MM.1S (cell line): ENCODE measurements around the gene SEPTIN1.

ENCODE experiments used
- DNase-seq: peaks from one replicate; pipeline ENCODE4 v3.0.0-alpha.2; 2015
- H2AFZ ChIP-seq: fragments of 300-600 bp; sonication (generic); 2 replicates; pipeline ENCODE4 v1.6.0; 2016; ENCODE audit warnings: antibody characterized with exemption, low read length
- H3F3A ChIP-seq: fragments of 300-600 bp; sonication (generic); 2 replicates; pipeline ENCODE4 v1.6.1; 2016; ENCODE audit warnings: mild to moderate bottlenecking, antibody characterized with exemption, low read length, moderate library complexity, mixed read lengths; ENCODE audit not compliant: insufficient read depth
- H3K27ac ChIP-seq: fragments of 300-600 bp; sonication (generic); 2 replicates; pipeline ENCODE4 v1.5.1; 2016; ENCODE audit warnings: mild to moderate bottlenecking, low read length
- H3K27me3 ChIP-seq: fragments of 300-600 bp; sonication (generic); replicated peaks from 2 replicates; pipeline ENCODE4 v1.6.0; 2016; ENCODE audit warnings: low read length; ENCODE audit not compliant: insufficient read depth
- H3K36me3 ChIP-seq: fragments of 300-600 bp; sonication (generic); replicated peaks from 2 replicates; pipeline ENCODE4 v1.6.1; 2016; ENCODE audit warnings: mild to moderate bottlenecking, low read length, mixed read lengths; ENCODE audit not compliant: insufficient read depth
- H3K4me1 ChIP-seq: fragments of 300-600 bp; sonication (generic); 2 replicates; pipeline ENCODE4 v1.6.1; 2016; ENCODE audit warnings: low read length, mixed read lengths
- H3K4me2 ChIP-seq: fragments of 300-600 bp; sonication (generic); 2 replicates; pipeline ENCODE4 v1.6.0; 2016; ENCODE audit warnings: low read depth, low read length
- H3K4me3 ChIP-seq: fragments of 300-600 bp; sonication (generic); 2 replicates; pipeline ENCODE4 v1.5.1; 2016; ENCODE audit warnings: low read length, mixed read lengths
- H3K79me2 ChIP-seq: fragments of 300-600 bp; sonication (generic); 2 replicates; pipeline ENCODE4 v1.6.1; 2016; ENCODE audit warnings: mixed run types, low read length, mixed read lengths
- H3K9ac ChIP-seq: fragments of 300-600 bp; sonication (generic); 2 replicates; pipeline ENCODE4 v1.6.1; 2016; ENCODE audit warnings: low read length, mixed read lengths
- H3K9me2 ChIP-seq: fragments of 300-600 bp; sonication (generic); replicated peaks from 2 replicates; pipeline ENCODE4 v1.6.1; 2016; ENCODE audit warnings: mild to moderate bottlenecking, low read length, mixed read lengths; ENCODE audit not compliant: insufficient read depth
- H3K9me3 ChIP-seq: fragments of 300-600 bp; sonication (generic); replicated peaks from 2 replicates; pipeline ENCODE4 v1.6.1; 2016; ENCODE audit warnings: mild to moderate bottlenecking, low read length, mixed read lengths; ENCODE audit not compliant: insufficient read depth
- H4K20me1 ChIP-seq: fragments of 300-600 bp; sonication (generic); 2 replicates; pipeline ENCODE4 v1.6.1; 2016; ENCODE audit warnings: mild to moderate bottlenecking, low read length, moderate library complexity, mixed read lengths; ENCODE audit not compliant: insufficient read depth
- CTCF ChIP-seq: fragments of 300-600 bp; sonication (generic); IDR thresholded peaks from 2 replicates; pipeline ENCODE4 v1.5.1; 2016; ENCODE audit warnings: antibody characterized with exemption, low read length, mixed read lengths
- EZH2 ChIP-seq: fragments of 300-600 bp; sonication (generic); optimal IDR thresholded peaks from 2 replicates; pipeline ENCODE3; 2017; ENCODE audit warnings: low read depth, mild to moderate bottlenecking, antibody characterized with exemption, low read length, mixed read lengths
- EZH2phosphoT487 ChIP-seq: fragments of 300-600 bp; sonication (generic); IDR thresholded peaks from 2 replicates; pipeline ENCODE4 v1.6.1; 2018; ENCODE audit warnings: antibody characterized with exemption, low read length

The SEPTIN1 gene

DNA sequence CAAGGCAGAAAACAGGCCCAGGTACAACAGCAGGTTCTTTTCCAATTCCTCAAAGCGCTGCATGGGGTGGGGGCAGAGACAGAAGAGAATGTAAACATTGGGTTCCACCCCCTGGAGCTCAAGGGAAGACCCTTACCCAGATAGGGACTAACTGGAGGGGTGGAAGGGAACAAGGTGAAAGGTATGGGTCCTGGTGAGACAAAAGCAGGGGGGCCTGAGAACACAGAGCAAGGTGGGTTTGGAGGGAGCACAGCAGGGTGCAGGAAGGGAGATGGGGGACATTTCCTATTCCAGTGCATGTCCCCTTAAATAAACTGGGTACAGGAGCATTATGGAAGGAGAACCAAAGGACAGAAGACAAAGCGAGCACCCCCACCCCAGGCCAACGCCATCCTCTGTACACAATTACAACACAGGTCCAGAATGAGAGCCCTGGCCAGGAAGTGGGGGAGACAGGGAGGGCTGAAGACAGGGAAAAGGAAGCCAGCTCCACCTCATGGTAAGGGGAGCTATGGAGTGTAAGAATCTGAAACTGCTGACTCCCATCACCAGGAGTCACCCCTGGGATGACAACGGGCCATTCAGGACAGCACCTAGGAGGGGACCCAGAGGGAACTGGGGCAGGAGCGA is 25.2 kb downstream of the SEPTIN1 start:
- no peaks in the 10 kb centered on the region for H3K27me3 ChIP-seq
- no peaks in the 10 kb centered on the region for H4K20me1 ChIP-seq
- peaks cover 16% of the 10 kb centered on the region for H3K4me1 ChIP-seq
- no peak overlapping the region for H3K4me3 ChIP-seq
- peaks cover 62% of the 10 kb centered on the region for H3K79me2 ChIP-seq
- TF ChIP-seq EZH2 (no peak), CTCF (no peak), EZH2phosphoT487 (no peak)
- H3K36me3 ChIP-seq: peaks cover under 1% of the 10 kb centered on the region; the same call in 1 of the 2 replicates
- peaks cover 9% of the 10 kb centered on the region for H3F3A ChIP-seq
- H3K9me3 ChIP-seq: no peaks in the 10 kb centered on the region
- no peak overlapping the region for H3K27ac ChIP-seq
- no peak overlapping the region for H3K9ac ChIP-seq
- no peaks in the 10 kb centered on the region for H3K9me2 ChIP-seq
- no peak for DNase-seq
- H3K4me2 ChIP-seq: no peak overlapping the region
- no peak overlapping the region for H2AFZ ChIP-seq

DNA sequence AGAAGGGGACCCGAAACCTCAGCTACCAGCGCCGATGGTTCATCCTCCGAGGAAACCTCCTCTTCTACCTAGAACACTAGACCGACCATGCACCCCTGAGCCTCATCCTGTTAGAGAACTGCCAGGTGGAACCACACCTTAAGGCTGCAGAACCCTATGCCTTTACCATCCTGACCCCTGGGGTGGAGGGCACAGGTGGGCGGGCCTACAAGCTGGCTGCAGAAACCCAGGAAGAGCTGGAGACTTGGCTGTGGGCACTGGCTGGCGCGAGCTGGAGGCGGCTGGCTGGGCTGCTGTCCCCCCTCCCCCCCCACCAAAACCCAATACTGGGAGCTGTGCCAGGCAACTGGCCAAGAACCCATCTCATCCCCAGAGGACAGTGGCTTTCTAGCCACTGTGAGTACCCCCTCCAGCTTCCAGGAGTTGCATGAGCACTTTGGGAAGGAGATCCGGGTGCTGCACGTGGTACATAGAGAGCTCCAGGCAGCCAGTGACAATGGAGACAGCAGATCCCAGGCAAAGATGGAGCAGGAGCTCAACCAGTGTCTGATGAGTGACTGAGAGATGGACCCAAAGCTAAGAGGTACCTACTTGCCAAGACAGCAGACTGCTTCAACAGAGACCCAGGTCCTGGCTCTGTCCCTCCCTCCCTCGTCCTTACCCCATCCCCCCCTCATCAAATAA is 25.8 kb downstream of the SEPTIN1 start:
- Histone ChIP-seq H3K36me3 (peaks cover 2% of the 10 kb centered on the region; the same call in 1 of the 2 replicates), H3K79me2 (peaks cover 65% of the 10 kb centered on the region), H2AFZ (no peak overlapping the region), H3K4me1 (peaks cover 16% of the 10 kb centered on the region), H3K9me3 (no peaks in the 10 kb centered on the region), H4K20me1 (no peaks in the 10 kb centered on the region), H3K9ac (no peak overlapping the region; the same call in 1 of the 2 replicates), H3K27ac (peak overlapping the region; percentile 64; the same call in 1 of the 2 replicates), H3K4me2 (peak overlapping the region; percentile 97; the same call in 1 of the 2 replicates), H3F3A (peaks cover 9% of the 10 kb centered on the region), H3K27me3 (no peaks in the 10 kb centered on the region), H3K9me2 (no peaks in the 10 kb centered on the region), H3K4me3 (no peak overlapping the region)
- no peak for TF ChIP-seq EZH2
- TF ChIP-seq CTCF: no peak
- TF ChIP-seq EZH2phosphoT487: no peak
- DNase-seq: no peak

DNA sequence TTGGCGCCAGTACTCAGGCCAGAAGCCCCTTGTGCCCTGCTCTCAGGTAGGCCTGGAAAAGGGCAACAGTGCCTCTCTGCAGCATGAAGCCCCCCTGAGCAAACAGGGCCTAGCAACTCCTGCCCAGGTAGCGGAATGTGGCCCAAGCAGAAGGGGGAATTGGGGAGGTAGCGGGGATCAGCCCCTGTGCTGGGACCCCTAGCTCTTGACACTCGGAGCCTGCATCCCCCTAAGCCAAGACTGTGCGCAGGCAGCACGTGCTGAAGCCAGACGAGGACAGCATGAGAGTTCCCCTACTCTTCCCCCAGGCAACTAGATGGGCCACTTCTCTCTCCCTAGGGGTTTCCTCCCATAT is 26.4 kb downstream of the SEPTIN1 start:
- no peaks in the 10 kb centered on the region for H3K9me3 ChIP-seq
- no peaks in the 10 kb centered on the region for H3K27me3 ChIP-seq
- no peak for DNase-seq
- no peaks in the 10 kb centered on the region for H4K20me1 ChIP-seq
- peak overlapping the region; percentile 83; the same call in 1 of the 2 replicates for H2AFZ ChIP-seq
- H3K79me2 ChIP-seq: peaks cover 61% of the 10 kb centered on the region
- peak overlapping the region; percentile 87 for H3K4me3 ChIP-seq
- H3K9me2 ChIP-seq: no peaks in the 10 kb centered on the region
- TF ChIP-seq EZH2 (no peak), EZH2phosphoT487 (no peak), CTCF (no peak)
- H3K9ac ChIP-seq: peak overlapping the region; percentile 93
- peaks cover 20% of the 10 kb centered on the region for H3K4me1 ChIP-seq
- H3K4me2 ChIP-seq: peak overlapping the region; percentile 97
- H3K27ac ChIP-seq: peak overlapping the region; percentile 64; the same call in 1 of the 2 replicates
- H3F3A ChIP-seq: peaks cover 9% of the 10 kb centered on the region
- H3K36me3 ChIP-seq: peaks cover 2% of the 10 kb centered on the region; the same call in 1 of the 2 replicates
